IPS-18c (cell line): ENCODE data around the gene NECTIN1.

Experiments used
- H3K4me3 ChIP-seq: 2 replicates; pipeline ENCODE4 v1.7.0; 2013; ENCODE audit warnings: low read depth, mild to moderate bottlenecking, low read length, moderate library complexity; ENCODE audit not compliant: insufficient read depth
- H3K9me3 ChIP-seq: one replicate; pipeline ENCODE4 v1.6.1; 2013; ENCODE audit warnings: mild to moderate bottlenecking, low read length, moderate library complexity; ENCODE audit not compliant: control insufficient read depth, insufficient read depth

NECTIN1 gene

GRCh38 chr11:119691701-119692539 is 37.1 kb downstream of the NECTIN1 start:
- Histone ChIP-seq H3K9me3 (peaks cover 2% of the 10 kb centered on the region), H3K4me3 (no peak overlapping the region)

GRCh38 chr11:119691020-119691666 is 37.9 kb downstream of the NECTIN1 start:
- no peak overlapping the region for H3K4me3 ChIP-seq
- peaks cover 2% of the 10 kb centered on the region for H3K9me3 ChIP-seq

- Histone ChIP-seq H3K4me3 (no peak overlapping the region), H3K9me3 (peaks cover 2% of the 10 kb centered on the region)
These were observed 39.7 kb downstream of the NECTIN1 start for GRCh38 chr11:119689302-119689701.

- Histone ChIP-seq H3K4me3 (no peak overlapping the region), H3K9me3 (peaks cover 2% of the 10 kb centered on the region)
These were observed 40.6 kb downstream of the NECTIN1 start for GRCh38 chr11:119688356-119688755.

- Histone ChIP-seq H3K4me3 (no peak overlapping the region), H3K9me3 (peaks cover 2% of the 10 kb centered on the region)
These were observed 41.5 kb downstream of the NECTIN1 start for GRCh38 chr11:119687373-119688046.

- Histone ChIP-seq H3K4me3 (no peak overlapping the region), H3K9me3 (no peaks in the 10 kb centered on the region)
These were observed 42.7 kb downstream of the NECTIN1 start for GRCh38 chr11:119686177-119686882.

- Histone ChIP-seq H3K4me3 (no peak overlapping the region), H3K9me3 (no peaks in the 10 kb centered on the region)
These were observed 43.8 kb downstream of the NECTIN1 start for GRCh38 chr11:119685111-119685746.

- Histone ChIP-seq H3K4me3 (no peak overlapping the region), H3K9me3 (peaks cover 2% of the 10 kb centered on the region)
These were observed 44.5 kb downstream of the NECTIN1 start for GRCh38 chr11:119684361-119685110.

- H3K9me3 ChIP-seq, result peaks cover 2% of the 10 kb centered on the region
- no peak overlapping the region for H3K4me3 ChIP-seq
These were observed 45.2 kb downstream of the NECTIN1 start for GRCh38 chr11:119683783-119684182.

- no peak overlapping the region for H3K4me3 ChIP-seq
These were observed 47.6 kb downstream of the NECTIN1 start for GRCh38 chr11:119681361-119681910.

GRCh38 chr11:119680541-119681360 is 48.2 kb downstream of the NECTIN1 start:
- Histone ChIP-seq H3K4me3 (no peak overlapping the region), H3K9me3 (peaks cover 6% of the 10 kb centered on the region)

More at GRCh38 chr11:119681361-119681910, 47.6 kb downstream of the NECTIN1 start:
- peaks cover 6% of the 10 kb centered on the region for H3K9me3 ChIP-seq

GRCh38 chr11:119679346-119679745 is 49.7 kb downstream of the NECTIN1 start:
- H3K4me3 ChIP-seq, result no peak overlapping the region
- peaks cover 6% of the 10 kb centered on the region for H3K9me3 ChIP-seq

GRCh38 chr11:119678351-119678750 is 50.6 kb downstream of the NECTIN1 start:
- peaks cover 6% of the 10 kb centered on the region for H3K9me3 ChIP-seq
- H3K4me3 ChIP-seq, result no peak overlapping the region

GRCh38 chr11:119677840-119678239 is 51.2 kb downstream of the NECTIN1 start:
- Histone ChIP-seq H3K9me3 (peaks cover 6% of the 10 kb centered on the region), H3K4me3 (no peak overlapping the region)

GRCh38 chr11:119676461-119677020 is 52.5 kb downstream of the NECTIN1 start:
- peaks cover 6% of the 10 kb centered on the region for H3K9me3 ChIP-seq
- no peak overlapping the region for H3K4me3 ChIP-seq
